Panc1 (cell line): ENCODE results near the gene PPIA. TPM values are rescaled to one million over a fixed set of nuclear protein-coding genes. Genes with fewer than 3 reads are reported as not detected.

Source experiments
- ATAC-seq: fragments of 200-7000 bp; cut with Tn5 transposase; 2 replicates; pipeline ENCODE4 v1.9.1; 2020; ENCODE audit warnings: mild to moderate bottlenecking, moderate library complexity
- BruUV-seq: library from RNA; stranded (reverse); fragments of 400-500 nt; replicated peaks from 2 replicates; lab custom pipeline; 2021; lab: Mats Ljungman, UMichigan
- CTCF ChIA-PET: fragments of 300-600 bp; sonication (Branson Sonifier 250); formaldehyde crosslinking; loops from one replicate; lab custom pipeline; 2022; ENCODE audit warnings: antibody characterized with exemption; lab: Charles Lee
- POLR2A ChIA-PET: fragments of 300-600 bp; sonication (Branson Sonifier 250); formaldehyde crosslinking; loops from one replicate; lab custom pipeline; 2022; ENCODE audit warnings: antibody characterized with exemption; lab: Charles Lee
- DNase-seq: peaks from one replicate; pipeline ENCODE4 v3.0.0-alpha.2; 2010; ENCODE audit warnings: low read depth, low spot score
- H3K27ac ChIP-seq: 2 replicates; pipeline ENCODE4 v1.5.1; 2011; ENCODE audit warnings: mild to moderate bottlenecking, low read length, inconsistent platforms
- H3K27me3 ChIP-seq: fragments of 200-500 bp; sonication (Bioruptor generic); 2 replicates; pipeline ENCODE4 v1.6.0; 2014; ENCODE audit warnings: low read length, inconsistent platforms; ENCODE audit not compliant: control insufficient read depth, insufficient read depth
- H3K36me3 ChIP-seq: fragments of 200-500 bp; sonication (Bioruptor generic); 2 replicates; pipeline ENCODE4 v1.5.1; 2014; ENCODE audit warnings: inconsistent platforms, mild to moderate bottlenecking, low read length, moderate library complexity; ENCODE audit not compliant: control insufficient read depth, insufficient read depth
- H3K4me1 ChIP-seq: 2 replicates; pipeline ENCODE4 v1.5.1; 2011; ENCODE audit warnings: inconsistent platforms, mild to moderate bottlenecking, low read length, moderate library complexity; ENCODE audit not compliant: control insufficient read depth, insufficient read depth
- H3K4me3 ChIP-seq, 2 experiments: 2 replicates each; pipeline ENCODE4 v1.5.1; 2011 to 2012; ENCODE audit warnings: low read depth in 2 of 2, low read length in 2 of 2, mild to moderate bottlenecking in 2 of 2, inconsistent platforms in 1 of 2, moderate library complexity in 1 of 2
- H3K9me3 ChIP-seq: fragments of 200-500 bp; sonication (Bioruptor generic); 2 replicates; pipeline ENCODE4 v1.5.1; 2014; ENCODE audit warnings: low read depth, mild to moderate bottlenecking, inconsistent platforms, low read length, moderate library complexity; ENCODE audit not compliant: control insufficient read depth, insufficient read depth
- CTCF ChIP-seq: fragments of 450-650 bp; IDR thresholded peaks from 2 replicates; pipeline ENCODE4 v1.5.1; 2017; ENCODE audit warnings: mild to moderate bottlenecking
- POLR2AphosphoS5 ChIP-seq: IDR thresholded peaks from 2 replicates; pipeline ENCODE4 v1.6.1; 2012; ENCODE audit warnings: mild to moderate bottlenecking, low read depth, low read length, moderate library complexity
- REST ChIP-seq, 2 experiments: IDR thresholded peaks; 2 replicates each; pipeline ENCODE4 v1.6.1; 2011 to 2012; ENCODE audit warnings: low read depth in 2 of 2, control low read depth in 1 of 2, low read length in 1 of 2, mild to moderate bottlenecking in 1 of 2, moderate library complexity in 1 of 2; ENCODE audit not compliant: insufficient read depth in 1 of 2
- SIN3A ChIP-seq: IDR thresholded peaks from 2 replicates; pipeline ENCODE4 v1.6.1; 2012; ENCODE audit warnings: low read depth, mild to moderate bottlenecking, low read length, moderate library complexity, borderline replicate concordance; ENCODE audit not compliant: insufficient read depth
- TCF7L2 ChIP-seq: IDR thresholded peaks from 2 replicates; pipeline ENCODE4 v1.6.1; 2011; ENCODE audit warnings: mild to moderate bottlenecking, low read depth, low read length, inconsistent platforms
- in situ Hi-C: cut with HindIII; loops from 2 replicates; pipeline ENCODE4 v1.10.0; 2016; ENCODE audit warnings: low sequenced_read_pairs, low pct_unique_long_range_greater_than_20kb
- intact Hi-C: fragments of 100-400 bp; cut with micrococcal nuclease; formaldehyde crosslinking; loops from one replicate; pipeline ENCODE4 v1.10.0; 2022; ENCODE audit not compliant: unreplicated experiment
- total RNA-seq: library from RNA; stranded (reverse); gene quantifications from one replicate; pipeline ENCODE4 v1.2.1, GENCODE V29; 2021; ENCODE audit not compliant: unreplicated experiment

Gene PPIA
- total RNA-seq, 1 experiment from 2014 or later, result 3,706 TPM

GRCh38 chr7:44764081-44764480, 32.4 kb upstream of the PPIA start:
- Histone ChIP-seq H3K27me3 (no peaks in the 10 kb centered on the region), H3K27ac (no peak overlapping the region), H3K36me3 (peaks cover 17% of the 10 kb centered on the region), H3K4me3 (no peak overlapping the region), H3K9me3 (no peaks in the 10 kb centered on the region), H3K4me1 (peaks cover 17% of the 10 kb centered on the region)
- ATAC-seq (no peak), DNase-seq (no peak)
- no TSS peak for BruUV-seq
- TF ChIP-seq POLR2AphosphoS5, result no peak
- TF ChIP-seq SIN3A, result no peak
- no peak for TF ChIP-seq CTCF
- TF ChIP-seq TCF7L2, result no peak
- no peak for TF ChIP-seq REST (IDR thresholded peaks at IDR 0.05; ENCODE audit: insufficient read depth in 1 of 2, low read depth in 2 of 2, low read length in 1 of 2)
- CTCF ChIA-PET, result no interaction called here
- intact Hi-C loops, result no loop called here
- POLR2A ChIA-PET, result no interaction called here
- in situ Hi-C loops, result no loop called here

GRCh38 chr7:44764665-44765578, 31.6 kb upstream of the PPIA start:
- no peak overlapping the region for H3K4me3 ChIP-seq
- BruUV-seq, result no TSS peak
- intact Hi-C loops (no loop called here), in situ Hi-C loops (no loop called here)
- H3K27me3 ChIP-seq, result no peaks in the 10 kb centered on the region
- no peak for DNase-seq
- H3K27ac ChIP-seq, result no peak overlapping the region
- ChIA-PET CTCF (no interaction called here), POLR2A (no interaction called here)
- no peak for ATAC-seq
- TF ChIP-seq REST (IDR thresholded peaks at IDR 0.05; ENCODE audit: insufficient read depth in 1 of 2, low read depth in 2 of 2, low read length in 1 of 2) (no peak), SIN3A (no peak), CTCF (no peak), POLR2AphosphoS5 (no peak), TCF7L2 (no peak)
- H3K9me3 ChIP-seq, result no peaks in the 10 kb centered on the region
- H3K4me1 ChIP-seq, result peaks cover 26% of the 10 kb centered on the region
- peaks cover 17% of the 10 kb centered on the region for H3K36me3 ChIP-seq
